ENCODE data around the gene RAB11FIP3.

RAB11FIP3 gene

GRCh38 chr16:533391-534123 lies 108.1 kb downstream of the RAB11FIP3 start:
- no peak for DNase-seq (ENCODE audit: low read depth)

DNA sequence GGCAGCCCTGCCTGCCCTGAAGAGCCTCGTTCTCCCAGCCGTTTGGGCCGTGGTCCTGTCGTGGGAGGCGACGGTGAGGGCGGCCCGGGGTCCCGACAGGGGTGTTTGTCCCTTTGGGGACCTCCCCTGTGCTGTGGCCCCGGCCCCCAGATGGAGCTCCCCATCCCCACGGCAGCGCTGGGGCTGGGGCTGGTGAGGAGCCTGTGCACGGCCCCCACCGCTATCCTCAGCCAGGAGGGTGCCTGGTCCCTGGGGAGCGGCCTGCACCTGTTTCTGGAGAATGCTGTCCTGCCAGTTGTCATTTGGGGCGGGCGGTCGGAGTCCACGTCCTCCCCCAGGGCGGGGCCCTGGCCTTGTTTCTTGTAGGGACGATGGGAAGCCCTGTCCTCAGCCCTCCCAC lies 108.7 kb downstream of the RAB11FIP3 start:
- no peak for DNase-seq (ENCODE audit: low read depth)

DNA sequence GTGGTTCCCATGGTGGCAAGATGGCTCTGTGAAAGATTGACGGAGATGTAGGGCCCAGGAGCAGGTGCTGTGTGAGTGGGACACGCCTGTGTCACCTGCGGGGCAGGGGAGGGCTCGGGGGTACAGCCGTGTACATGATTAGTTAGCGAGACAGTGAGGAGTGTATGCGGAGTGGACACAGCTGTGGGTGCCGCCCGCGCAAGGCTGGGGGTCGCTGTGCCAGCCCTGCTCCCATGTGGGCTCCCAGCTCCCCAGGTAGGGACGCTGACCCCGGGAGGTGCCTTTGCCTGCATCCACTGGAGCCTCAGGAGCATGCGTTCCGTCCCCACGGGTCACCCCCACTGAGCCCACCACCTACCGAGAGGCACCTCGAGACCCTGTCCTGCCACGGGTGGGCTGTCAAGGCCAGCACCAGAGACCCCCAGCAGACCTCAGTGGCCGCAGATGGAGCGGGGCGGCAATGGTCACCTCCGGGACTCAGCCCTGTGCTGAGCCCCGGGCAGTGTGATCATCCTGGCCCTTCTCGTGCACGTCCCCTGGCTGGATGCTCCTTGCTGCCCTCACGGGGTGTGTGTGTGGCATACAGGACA lies 109.5 kb downstream of the RAB11FIP3 start:
- no peak for DNase-seq (ENCODE audit: low read depth)

GRCh38 chr16:535446-536405 lies 110.3 kb downstream of the RAB11FIP3 start:
- no peak for DNase-seq (ENCODE audit: low read depth)

DNA sequence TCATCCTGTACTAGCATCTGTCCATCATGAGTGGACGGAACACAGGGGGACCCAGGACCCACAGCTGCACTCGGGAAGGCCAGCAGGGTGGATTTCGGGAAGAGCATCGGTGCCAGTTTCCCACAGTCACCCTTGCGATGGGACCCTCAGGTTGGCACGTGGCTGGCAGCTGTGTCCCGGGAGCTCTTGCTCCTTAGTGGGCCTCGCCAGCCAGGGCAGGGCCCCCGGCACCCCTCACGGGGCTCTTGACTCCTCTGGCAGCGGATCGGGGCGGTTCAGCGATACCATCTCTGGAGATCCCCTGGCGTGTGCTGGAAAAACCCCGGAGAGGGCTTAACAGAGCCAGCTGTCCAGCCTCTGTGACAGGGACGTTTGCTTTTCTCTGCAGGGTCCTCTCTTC lies 111.3 kb downstream of the RAB11FIP3 start:
- no peak for DNase-seq (ENCODE audit: low read depth)

- no peak for DNase-seq (ENCODE audit: low read depth)
Observed at GRCh38 chr16:537415-538335, 112.2 kb downstream of the RAB11FIP3 start.

- no peak for DNase-seq (ENCODE audit: low read depth)
Observed at GRCh38 chr16:539901-540530, 114.6 kb downstream of the RAB11FIP3 start.

DNA sequence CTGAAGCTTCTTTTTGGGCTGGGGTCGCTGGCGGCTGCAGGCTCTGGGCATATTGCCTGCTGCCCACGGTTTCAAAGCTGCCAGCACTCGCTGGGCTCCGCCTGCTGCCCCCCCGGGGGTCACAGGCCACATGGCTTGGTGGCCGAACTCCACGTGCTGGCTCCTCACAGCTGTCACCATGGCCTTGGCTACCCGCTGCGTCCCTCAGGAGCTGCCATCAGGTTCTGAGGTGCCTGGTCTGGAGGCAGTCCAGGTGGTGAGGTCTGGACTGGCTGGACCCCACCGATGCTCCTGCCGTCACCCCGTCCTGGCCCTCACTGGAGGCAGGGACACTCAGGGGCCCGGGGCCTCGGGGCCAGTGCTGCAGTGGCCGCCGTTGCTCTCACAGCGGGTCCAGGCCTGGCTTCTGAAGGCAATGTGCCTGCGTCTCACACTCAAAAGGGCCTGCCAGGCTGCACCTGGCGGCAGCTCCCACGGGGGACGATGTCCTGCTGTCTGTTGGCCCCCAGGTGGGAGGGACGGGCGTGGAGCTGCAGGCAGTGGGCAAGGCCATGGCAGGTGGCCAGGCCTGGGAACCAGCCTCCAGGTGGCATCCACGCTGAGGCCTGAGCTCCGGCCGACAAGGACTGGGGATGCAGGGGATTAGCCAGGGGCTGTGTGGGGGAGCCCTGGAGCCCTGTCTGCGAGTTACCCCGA lies 115.3 kb downstream of the RAB11FIP3 start:
- no peak for DNase-seq (ENCODE audit: low read depth)

DNA sequence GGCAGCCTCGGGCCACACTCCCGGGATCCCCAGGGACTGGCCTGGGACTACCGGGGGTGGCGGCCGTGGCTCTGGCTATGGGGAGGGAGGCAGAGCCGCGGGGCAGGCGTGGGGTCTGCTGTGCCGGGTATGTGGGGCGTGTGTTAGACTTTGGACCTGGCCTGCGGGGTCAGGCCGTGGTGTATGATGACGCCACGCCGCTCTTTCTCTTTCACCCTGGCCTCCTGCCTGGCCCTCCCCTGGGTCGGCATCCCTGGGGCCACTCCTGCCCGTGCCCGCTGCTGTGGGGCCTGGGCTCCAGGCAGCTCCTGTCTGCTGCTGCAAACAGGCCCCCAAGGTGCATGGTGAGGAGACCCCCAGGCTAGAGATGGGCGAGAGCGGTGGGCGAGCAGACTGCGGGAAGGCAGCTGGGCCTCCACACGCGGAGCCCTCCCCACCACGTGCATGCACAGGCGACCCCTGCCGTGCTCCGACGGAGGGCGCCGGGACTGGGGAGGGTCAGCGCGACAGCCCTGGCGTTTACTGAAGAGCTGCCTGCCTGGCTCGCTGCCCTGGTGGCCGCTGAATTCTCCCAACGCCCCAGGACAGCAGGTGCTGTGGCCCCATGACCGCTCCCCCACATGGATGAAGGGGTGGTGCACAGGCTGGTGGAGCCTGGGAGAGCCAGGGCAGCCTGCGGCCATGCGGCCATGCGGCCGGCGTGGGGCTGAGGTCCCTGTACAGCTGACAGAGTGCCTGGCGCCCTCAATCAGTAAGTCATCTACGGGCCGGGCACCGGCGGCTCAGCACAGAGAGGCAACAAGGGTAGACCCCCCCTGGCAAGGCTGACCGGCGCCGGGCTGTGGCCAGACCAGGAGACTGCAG lies 118.1 kb downstream of the RAB11FIP3 start:
- DNase-seq (ENCODE audit: low read depth), result no peak

GRCh38 chr16:544517-544916 lies 119.1 kb downstream of the RAB11FIP3 start:
- DNase-seq (ENCODE audit: low read depth), result no peak

DNA sequence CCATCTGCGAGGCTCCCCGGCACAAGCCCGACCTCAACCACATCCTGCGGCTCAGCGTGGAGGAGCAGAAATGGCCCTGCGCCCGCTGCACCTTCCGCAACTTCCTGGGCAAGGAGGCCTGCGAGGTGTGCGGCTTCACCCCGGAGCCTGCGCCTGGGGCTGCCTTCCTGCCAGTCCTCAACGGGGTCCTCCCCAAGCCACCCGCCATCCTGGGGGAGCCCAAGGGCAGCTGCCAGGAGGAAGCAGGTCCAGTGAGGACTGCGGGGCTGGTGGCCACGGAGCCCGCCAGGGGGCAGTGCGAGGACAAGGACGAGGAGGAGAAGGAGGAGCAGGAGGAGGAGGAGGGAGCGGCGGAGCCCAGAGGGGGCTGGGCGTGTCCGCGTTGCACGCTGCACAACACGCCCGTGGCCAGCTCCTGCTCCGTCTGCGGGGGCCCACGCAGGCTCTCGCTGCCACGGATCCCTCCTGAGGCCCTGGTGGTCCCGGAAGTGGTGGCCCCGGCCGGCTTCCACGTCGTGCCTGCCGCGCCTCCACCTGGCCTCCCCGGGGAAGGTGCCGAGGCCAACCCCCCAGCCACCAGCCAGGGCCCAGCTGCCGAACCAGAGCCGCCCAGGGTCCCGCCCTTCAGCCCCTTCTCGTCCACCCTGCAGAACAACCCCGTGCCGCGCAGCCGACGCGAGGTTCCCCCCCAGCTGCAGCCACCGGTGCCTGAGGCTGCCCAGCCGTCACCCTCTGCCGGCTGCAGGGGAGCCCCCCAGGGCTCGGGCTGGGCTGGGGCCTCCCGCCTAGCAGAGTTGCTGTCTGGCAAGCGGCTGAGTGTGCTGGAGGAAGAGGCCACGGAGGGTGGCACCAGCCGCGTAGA lies 121.7 kb downstream of the RAB11FIP3 start:
- DNase-seq (ENCODE audit: low read depth), result peak; percentile 81

- DNase-seq (ENCODE audit: low read depth), result no peak
Observed at GRCh38 chr16:548586-548985, 123.1 kb downstream of the RAB11FIP3 start.

- DNase-seq (ENCODE audit: low read depth), result no peak
Observed at GRCh38 chr16:549544-550263, 124.3 kb downstream of the RAB11FIP3 start.

DNA sequence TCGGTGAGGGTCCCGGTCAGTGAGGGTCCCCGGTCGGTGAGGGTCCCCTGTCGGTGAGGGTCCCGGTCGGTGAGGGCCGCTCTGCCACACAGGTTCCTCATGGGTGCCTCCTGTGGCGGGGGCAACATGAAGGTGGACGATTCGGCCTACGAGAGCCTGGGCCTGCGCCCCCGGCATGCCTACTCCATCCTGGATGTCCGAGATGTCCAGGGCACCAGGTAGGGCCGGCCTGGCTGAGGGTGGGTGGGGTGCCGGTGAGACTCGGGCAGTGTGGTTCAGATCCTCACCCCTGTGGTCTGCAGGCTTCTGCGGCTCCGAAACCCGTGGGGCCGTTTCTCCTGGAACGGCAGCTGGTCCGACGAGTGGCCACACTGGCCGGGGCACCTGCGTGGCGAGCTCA lies 125.8 kb downstream of the RAB11FIP3 start:
- no peak for DNase-seq (ENCODE audit: low read depth)

- no peak for DNase-seq (ENCODE audit: low read depth)
Observed at GRCh38 chr16:552171-552570, 126.7 kb downstream of the RAB11FIP3 start.

DNA sequence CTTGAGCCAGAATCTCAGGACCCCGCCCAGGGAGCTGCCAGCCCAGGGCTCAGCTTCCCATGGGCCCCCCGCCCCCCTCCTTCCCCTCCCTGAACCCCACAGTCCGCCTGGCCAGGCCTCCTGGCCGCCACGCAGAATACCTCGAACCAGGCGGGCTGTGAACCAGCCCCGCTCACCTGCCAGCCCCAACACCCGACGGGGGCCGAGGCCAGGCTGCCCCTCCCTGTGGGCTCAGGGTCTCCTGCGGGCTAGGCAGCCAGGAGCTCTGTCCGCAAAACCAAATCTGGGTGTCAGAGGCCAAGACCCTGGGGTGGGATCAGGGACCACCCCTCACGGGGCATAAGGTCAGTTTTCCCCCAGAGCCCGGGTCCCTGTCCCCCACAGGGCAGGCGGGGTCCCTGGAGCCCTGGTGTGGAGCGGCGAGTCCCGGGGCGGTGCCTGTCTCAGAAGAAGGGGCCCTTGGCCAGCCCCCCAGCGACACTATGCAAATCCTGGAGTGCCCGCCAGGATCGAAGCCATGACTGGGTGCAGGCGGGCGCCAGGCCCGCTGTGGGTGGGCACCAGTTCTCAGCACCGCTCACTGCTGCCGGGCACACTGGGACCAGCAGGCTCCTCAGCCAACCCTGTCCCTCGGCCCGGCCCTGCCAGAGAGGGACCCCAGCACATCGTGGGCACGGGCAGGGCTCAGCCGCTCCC lies 128.3 kb downstream of the RAB11FIP3 start:
- no peak for DNase-seq (ENCODE audit: low read depth)

DNA sequence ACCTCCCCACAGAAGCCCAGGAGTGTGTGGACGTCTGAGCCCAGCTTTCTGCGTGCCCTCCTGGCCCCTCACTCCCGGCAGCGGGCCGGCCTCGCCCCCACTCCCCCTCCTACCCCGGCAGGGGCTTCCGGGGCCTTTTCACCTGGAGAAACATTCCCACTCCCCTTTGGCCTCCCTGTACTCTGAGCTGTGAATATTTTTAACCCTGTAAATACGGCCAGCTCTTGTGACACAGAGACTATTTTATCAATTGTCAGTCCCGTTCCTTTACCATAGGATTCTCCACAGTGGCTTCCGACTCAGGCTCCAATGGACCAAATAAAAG lies 128.8 kb downstream of the RAB11FIP3 start:
- DNase-seq (ENCODE audit: low read depth), result no peak
